Measurements from ENCODE around the gene CFAP58.

DNA sequence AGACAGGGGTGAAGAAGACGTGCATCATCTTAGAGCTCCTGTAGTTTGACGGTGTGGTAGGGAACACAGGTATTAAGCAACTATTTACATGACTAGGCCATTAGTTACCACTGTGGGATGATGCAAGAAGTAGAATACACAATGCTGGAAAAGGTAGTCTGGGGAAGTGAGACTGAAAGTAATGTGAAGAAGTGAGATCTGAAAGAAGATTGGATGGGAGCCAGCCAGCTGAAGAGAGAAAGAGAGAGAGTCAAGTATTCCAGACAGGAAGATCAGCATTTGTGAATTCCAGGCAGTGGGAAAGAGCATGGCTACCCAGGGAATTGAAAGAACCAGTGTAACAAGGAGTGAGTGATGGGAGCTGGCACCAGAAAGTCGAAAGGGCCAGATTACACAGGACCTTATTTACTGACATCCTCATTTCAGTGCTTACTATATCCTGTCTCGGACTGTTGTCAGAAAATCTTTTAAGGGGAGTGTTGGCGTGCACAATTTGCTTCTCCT, 4.0 kb upstream of the CFAP58 start:
- TF ChIP-seq, protein P1, sequence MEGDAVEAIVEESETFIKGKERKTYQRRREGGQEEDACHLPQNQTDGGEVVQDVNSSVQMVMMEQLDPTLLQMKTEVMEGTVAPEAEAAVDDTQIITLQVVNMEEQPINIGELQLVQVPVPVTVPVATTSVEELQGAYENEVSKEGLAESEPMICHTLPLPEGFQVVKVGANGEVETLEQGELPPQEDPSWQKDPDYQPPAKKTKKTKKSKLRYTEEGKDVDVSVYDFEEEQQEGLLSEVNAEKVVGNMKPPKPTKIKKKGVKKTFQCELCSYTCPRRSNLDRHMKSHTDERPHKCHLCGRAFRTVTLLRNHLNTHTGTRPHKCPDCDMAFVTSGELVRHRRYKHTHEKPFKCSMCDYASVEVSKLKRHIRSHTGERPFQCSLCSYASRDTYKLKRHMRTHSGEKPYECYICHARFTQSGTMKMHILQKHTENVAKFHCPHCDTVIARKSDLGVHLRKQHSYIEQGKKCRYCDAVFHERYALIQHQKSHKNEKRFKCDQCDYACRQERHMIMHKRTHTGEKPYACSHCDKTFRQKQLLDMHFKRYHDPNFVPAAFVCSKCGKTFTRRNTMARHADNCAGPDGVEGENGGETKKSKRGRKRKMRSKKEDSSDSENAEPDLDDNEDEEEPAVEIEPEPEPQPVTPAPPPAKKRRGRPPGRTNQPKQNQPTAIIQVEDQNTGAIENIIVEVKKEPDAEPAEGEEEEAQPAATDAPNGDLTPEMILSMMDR (IDR thresholded peaks at IDR 0.05), result no peak
- no peak for TF ChIP-seq EZH2 (IDR thresholded peaks at IDR 0.05; ENCODE audit: borderline replicate concordance, insufficient read depth, low read depth, low read length, poor library complexity, severe bottlenecking)

Data from B cell (primary cell).